AG04449 (cell line): Measurements from ENCODE around the gene MX2.

Source experiments
- CTCF ChIA-PET: fragments of 350-600 bp; formaldehyde crosslinking; extraction: SDS; loops from one replicate; lab custom pipeline; 2021; ENCODE audit warnings: antibody characterized with exemption; lab: Yijun Ruan, JAX
- POLR2A ChIA-PET: fragments of 400-600, 350-600 bp; formaldehyde crosslinking; extraction: SDS; loops from one replicate; lab custom pipeline; 2020; ENCODE audit warnings: antibody characterized with exemption, inconsistent platforms; lab: Yijun Ruan, JAX
- DNase-seq: peaks from one replicate; pipeline ENCODE4 v3.0.0-alpha.2; 2010; ENCODE audit warnings: low read depth, low spot score
- H3K4me3 ChIP-seq: 2 replicates; pipeline ENCODE4 v1.5.1; 2011; ENCODE audit warnings: low read depth, mild to moderate bottlenecking, control low read depth, low read length
- CTCF ChIP-seq: IDR thresholded peaks from one replicate; pipeline ENCODE4 v1.5.1; 2011; ENCODE audit warnings: mild to moderate bottlenecking, moderate library complexity, low read length, control low read depth, inconsistent platforms; ENCODE audit not compliant: insufficient read depth; ENCODE audit errors: missing control alignments

The MX2 gene

GRCh38 chr21:41388259-41388658 lies 26.4 kb downstream of the MX2 start:
- no peak for TF ChIP-seq CTCF
- CTCF ChIA-PET: no interaction called here
- H3K4me3 ChIP-seq: no peak overlapping the region
- DNase-seq: no peak
- POLR2A ChIA-PET: no interaction called here

- POLR2A ChIA-PET: no interaction called here
- H3K4me3 ChIP-seq: no peak overlapping the region
- CTCF ChIA-PET: no interaction called here
- DNase-seq: no peak
- TF ChIP-seq CTCF: no peak
These were observed 28.3 kb downstream of the MX2 start for GRCh38 chr21:41390043-41390639.

- POLR2A ChIA-PET: no interaction called here
- DNase-seq: no peak
- H3K4me3 ChIP-seq: no peak overlapping the region
- TF ChIP-seq CTCF: no peak
- CTCF ChIA-PET: no interaction called here
These were observed 32.1 kb downstream of the MX2 start for GRCh38 chr21:41393876-41394465.

GRCh38 chr21:41396558-41397075 lies 34.8 kb downstream of the MX2 start:
- ChIA-PET CTCF (no interaction called here), POLR2A (no interaction called here)
- no peak for TF ChIP-seq CTCF
- no peak for DNase-seq
- no peak overlapping the region for H3K4me3 ChIP-seq

- POLR2A ChIA-PET: no interaction called here
- TF ChIP-seq CTCF: no peak
- H3K4me3 ChIP-seq: no peak overlapping the region
- no peak for DNase-seq
- CTCF ChIA-PET: no interaction called here
These were observed 35.7 kb downstream of the MX2 start for GRCh38 chr21:41397471-41397891.

GRCh38 chr21:41398251-41398650 lies 36.4 kb downstream of the MX2 start:
- no peak overlapping the region for H3K4me3 ChIP-seq
- no peak for DNase-seq
- no peak for TF ChIP-seq CTCF
- POLR2A ChIA-PET: no interaction called here
- CTCF ChIA-PET: no interaction called here
